ENCODE measurements around the gene MED8.

The MED8 gene

GRCh38 chr1:43435146-43436145, 45.8 kb upstream of the MED8 start:
- no peak for TF ChIP-seq CEBPB (IDR thresholded peaks at IDR 0.05)
- TF ChIP-seq ZBTB7A (IDR thresholded peaks at IDR 0.05; ENCODE audit: low read depth) = no peak
- TF ChIP-seq YY1 (IDR thresholded peaks at IDR 0.05; ENCODE audit: low read depth) = no peak
- no peak for TF ChIP-seq TEAD4 (IDR thresholded peaks at IDR 0.05)
- no peak for TF ChIP-seq TAF1 (IDR thresholded peaks at IDR 0.05; ENCODE audit: low read depth)
- no peak for TF ChIP-seq REST (IDR thresholded peaks at IDR 0.05; ENCODE audit: low read depth)
- no peak for TF ChIP-seq EP300 (IDR thresholded peaks at IDR 0.05; ENCODE audit: borderline replicate concordance)
- TF ChIP-seq CREB1 (IDR thresholded peaks at IDR 0.05; ENCODE audit: low read depth) = no peak
- TF ChIP-seq NFIC (IDR thresholded peaks at IDR 0.05) = no peak

GRCh38 chr1:43434256-43434655, 44.7 kb upstream of the MED8 start:
- no peak for TF ChIP-seq EP300 (IDR thresholded peaks at IDR 0.05; ENCODE audit: borderline replicate concordance)
- TF ChIP-seq EGR1 (IDR thresholded peaks at IDR 0.05) = no peak
- TF ChIP-seq RAD21 (IDR thresholded peaks at IDR 0.05; ENCODE audit: low read depth) = no peak

- TF ChIP-seq CEBPB (IDR thresholded peaks at IDR 0.05) = no peak
- TF ChIP-seq FOXM1 (IDR thresholded peaks at IDR 0.05; ENCODE audit: borderline replicate concordance, low read depth) = no peak
- TF ChIP-seq TEAD4 (IDR thresholded peaks at IDR 0.05) = no peak
- TF ChIP-seq TAF1 (IDR thresholded peaks at IDR 0.05; ENCODE audit: low read depth) = no peak
- no peak for TF ChIP-seq EGR1 (IDR thresholded peaks at IDR 0.05)
- TF ChIP-seq USF1 (IDR thresholded peaks at IDR 0.05) = no peak
Measured at GRCh38 chr1:43432907-43433306, 43.3 kb upstream of the MED8 start.

- TF ChIP-seq EGR1 (IDR thresholded peaks at IDR 0.05) = no peak
Measured at GRCh38 chr1:43432171-43432860, 42.7 kb upstream of the MED8 start.

- TF ChIP-seq USF1 (IDR thresholded peaks at IDR 0.05) (no peak), EGR1 (IDR thresholded peaks at IDR 0.05) (no peak), EP300 (IDR thresholded peaks at IDR 0.05; ENCODE audit: borderline replicate concordance) (no peak)
Measured at GRCh38 chr1:43431676-43432075, 42.1 kb upstream of the MED8 start.

- TF ChIP-seq TAF1 (IDR thresholded peaks at IDR 0.05; ENCODE audit: low read depth) (no peak), CEBPB (IDR thresholded peaks at IDR 0.05) (no peak), ZBTB7A (IDR thresholded peaks at IDR 0.05; ENCODE audit: low read depth) (no peak), YY1 (IDR thresholded peaks at IDR 0.05; ENCODE audit: low read depth) (no peak)
Measured at GRCh38 chr1:43430831-43431230, 41.2 kb upstream of the MED8 start.

GRCh38 chr1:43427941-43428340, 38.3 kb upstream of the MED8 start:
- TF ChIP-seq TAF1 (IDR thresholded peaks at IDR 0.05; ENCODE audit: low read depth) = no peak
- no peak for TF ChIP-seq RAD21 (IDR thresholded peaks at IDR 0.05; ENCODE audit: low read depth)
- TF ChIP-seq TCF12 (IDR thresholded peaks at IDR 0.05; ENCODE audit: low read depth) = no peak
- TF ChIP-seq ZBTB7A (IDR thresholded peaks at IDR 0.05; ENCODE audit: low read depth) = no peak
- no peak for TF ChIP-seq EGR1 (IDR thresholded peaks at IDR 0.05)
- TF ChIP-seq CREB1 (IDR thresholded peaks at IDR 0.05; ENCODE audit: low read depth) = no peak
- no peak for TF ChIP-seq FOXM1 (IDR thresholded peaks at IDR 0.05; ENCODE audit: borderline replicate concordance, low read depth)
- TF ChIP-seq USF1 (IDR thresholded peaks at IDR 0.05) = no peak
- TF ChIP-seq NFIC (IDR thresholded peaks at IDR 0.05) = no peak
- TF ChIP-seq CEBPB (IDR thresholded peaks at IDR 0.05) = no peak

GRCh38 chr1:43427524-43427923, 37.9 kb upstream of the MED8 start:
- TF ChIP-seq TCF12 (IDR thresholded peaks at IDR 0.05; ENCODE audit: low read depth) = no peak
- TF ChIP-seq MAX (IDR thresholded peaks at IDR 0.05) = no peak

Measured in Ishikawa (cell line).